Hematopoietic multipotent progenitor cell treated with erythropoietin and hydrocortisone succinate and interleukin-3 and kit ligand, for 15 days (in vitro differentiated cells): ENCODE measurements around the gene GIMAP4.
"Not testable (repeated sequence)": the region's sequence is repeated elsewhere in the genome, so short reads cannot be mapped to it uniquely, and the experiment has no call there.

Experiments
- DNase-seq: peaks from one replicate; pipeline ENCODE4 v3.0.0-alpha.2; 2015; ENCODE audit warnings: low spot score

GIMAP4 gene

DNA sequence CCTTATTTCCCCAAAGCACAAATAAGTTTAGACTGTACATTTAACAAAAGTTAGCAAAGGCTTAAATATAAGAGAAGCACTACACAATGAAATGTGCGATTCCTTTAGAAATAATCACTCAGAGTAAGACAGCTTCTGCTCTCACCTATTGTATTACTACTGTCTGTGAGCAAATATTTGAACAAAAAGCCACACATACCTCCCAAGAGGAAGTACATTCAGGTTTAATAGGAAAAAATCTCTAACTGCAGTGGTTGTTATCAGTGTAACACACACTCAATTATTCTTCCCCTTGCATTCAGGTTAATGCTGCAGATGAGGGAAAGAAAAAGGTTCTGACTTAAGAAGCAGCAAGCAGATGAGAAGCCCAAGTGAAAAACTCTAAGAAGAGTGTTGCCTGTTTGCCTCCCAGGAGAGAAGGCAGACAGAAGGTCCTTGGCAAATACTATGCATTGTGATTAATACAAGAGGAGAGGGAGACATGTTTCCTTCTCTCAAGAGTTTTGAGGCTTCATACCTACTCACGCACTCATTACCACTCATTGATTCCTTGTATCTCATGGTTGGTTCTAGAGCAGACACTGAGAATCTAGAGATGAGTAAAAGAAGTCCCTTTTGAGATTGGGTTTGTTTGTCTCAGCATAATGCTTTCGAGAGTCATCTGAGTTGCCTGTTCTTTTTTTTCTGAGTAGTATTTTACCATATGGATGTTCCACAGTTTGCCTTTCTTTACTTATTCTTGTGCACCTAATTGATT is 13.6 kb downstream of the GIMAP4 start:
- no peak for DNase-seq

DNA sequence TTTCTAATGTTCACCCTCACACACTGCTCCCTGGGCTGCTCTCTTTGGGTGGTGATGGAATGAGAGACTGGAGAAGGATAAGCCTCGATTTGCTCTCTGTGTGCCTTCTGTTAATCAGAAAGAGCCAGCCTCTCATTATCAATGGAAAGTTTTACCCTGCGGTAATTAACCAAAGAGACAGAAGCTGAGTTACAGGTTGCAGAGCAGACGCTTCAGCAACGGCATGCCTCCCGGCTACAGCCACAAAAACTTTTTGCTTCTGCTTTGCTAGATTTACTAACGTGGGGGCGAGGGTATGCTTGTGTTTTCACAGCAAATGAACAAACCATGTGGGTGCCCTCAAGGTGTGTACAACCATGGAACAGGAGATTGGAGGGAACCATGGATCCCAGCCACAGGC is 18.0 kb downstream of the GIMAP4 start:
- no peak for DNase-seq

DNA sequence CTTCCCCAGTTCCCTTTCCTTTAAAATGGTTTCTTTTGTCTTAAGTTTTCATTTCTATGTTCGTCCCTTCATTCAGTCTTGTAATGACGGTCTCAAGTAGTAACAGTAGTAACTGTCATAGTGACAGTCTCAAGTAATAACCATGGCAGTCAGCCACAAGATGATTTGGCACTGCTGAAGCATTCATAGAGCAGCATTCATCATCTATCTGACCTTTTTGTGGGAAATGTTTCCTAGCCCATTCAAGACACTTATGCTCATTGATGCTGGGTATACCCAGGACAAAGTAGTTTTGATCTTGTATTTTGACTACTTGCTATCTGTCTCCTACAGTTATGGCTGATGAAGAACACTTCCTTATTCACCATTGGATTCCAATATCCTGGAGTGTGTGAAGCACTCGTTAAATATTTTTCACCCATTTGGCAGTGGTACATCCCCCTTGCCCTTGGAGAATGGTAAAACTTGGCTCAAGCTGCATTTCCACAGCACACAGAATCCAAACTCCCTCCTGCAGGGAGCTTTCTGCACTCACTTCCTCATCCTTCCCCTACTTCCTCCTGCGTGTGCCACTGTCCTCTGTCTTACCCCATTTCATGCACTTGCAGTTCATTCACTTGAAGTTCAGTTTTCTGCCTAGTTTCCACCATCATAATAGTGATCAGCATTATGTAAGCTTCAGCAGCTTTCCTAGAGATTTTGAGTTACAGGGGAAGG is 19.0 kb downstream of the GIMAP4 start:
- no peak for DNase-seq

DNA sequence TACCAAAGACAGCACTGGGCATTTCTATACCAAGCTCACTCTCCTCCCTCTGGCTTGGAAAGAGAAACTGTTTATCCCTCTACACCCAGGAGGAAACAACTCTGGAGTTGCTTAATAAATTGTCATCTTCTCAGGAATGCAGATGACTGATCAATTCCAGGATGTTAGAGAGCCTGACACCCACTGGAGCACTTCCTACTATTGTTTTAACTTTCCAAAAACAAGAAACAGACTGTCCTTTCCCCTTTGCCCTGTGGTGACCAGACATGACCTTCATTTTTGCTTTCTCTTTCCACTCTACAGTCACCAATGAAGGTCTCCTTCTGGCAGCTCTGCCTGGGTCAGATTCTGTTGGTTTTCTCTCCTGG is 19.6 kb downstream of the GIMAP4 start:
- no peak for DNase-seq

DNA sequence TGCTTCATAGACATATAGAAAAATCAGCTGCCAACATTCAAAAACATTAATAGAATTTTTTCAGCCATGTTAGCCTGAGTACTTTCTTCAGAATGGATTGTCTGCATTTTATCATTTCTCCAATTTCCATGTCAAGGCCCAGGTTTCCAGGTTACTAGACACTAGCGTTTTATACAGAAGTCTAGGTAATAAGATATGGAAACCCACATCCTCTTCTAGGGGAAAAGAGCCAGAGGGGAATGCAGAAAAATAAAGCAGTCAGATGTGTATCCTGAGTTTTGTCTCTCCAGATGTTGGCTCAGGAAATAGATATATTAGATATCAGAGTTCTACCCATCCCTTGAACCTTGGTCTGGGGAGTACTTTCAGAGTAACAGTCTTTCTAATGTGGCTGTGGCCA is 20.4 kb downstream of the GIMAP4 start:
- no peak for DNase-seq

DNA sequence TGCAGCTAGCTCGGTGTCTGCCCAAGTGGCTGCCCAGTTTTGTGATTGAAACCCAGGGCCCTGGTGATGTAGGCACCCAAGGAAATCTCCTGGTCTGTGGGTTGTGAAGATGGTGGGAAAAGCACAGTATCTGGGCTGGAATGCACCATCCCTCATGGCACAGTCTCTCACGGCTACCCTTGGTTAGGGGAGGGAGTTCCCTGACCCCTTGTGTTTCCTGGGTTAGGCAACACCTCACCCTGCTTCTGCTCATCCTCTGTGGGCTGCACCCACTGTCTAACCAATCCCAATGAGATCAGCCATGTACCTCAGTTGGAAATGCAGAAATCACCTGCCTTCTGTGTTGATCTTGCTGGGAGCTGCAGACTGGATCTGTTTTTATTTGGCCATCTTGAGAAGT is 27.6 kb downstream of the GIMAP4 start:
- no peak for DNase-seq

DNA sequence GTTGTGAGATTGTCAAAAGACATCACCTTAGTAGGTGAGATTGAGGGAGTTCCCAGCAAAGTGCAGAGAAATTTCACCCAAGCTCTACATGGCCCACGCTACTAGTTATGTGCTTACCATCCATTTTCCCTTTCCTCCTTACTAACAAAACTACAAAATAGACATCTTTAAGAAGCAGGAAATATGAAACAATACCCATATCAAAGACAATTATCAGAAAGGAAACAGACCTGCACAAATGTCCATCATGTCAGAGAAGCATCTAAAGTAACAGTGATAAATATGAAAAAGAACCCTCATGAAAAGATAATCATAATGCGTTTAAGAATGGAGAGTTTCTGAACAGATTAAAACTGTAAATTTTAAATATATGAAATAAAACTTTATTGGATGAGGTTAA is 28.2 kb downstream of the GIMAP4 start:
- DNase-seq = no peak

DNA sequence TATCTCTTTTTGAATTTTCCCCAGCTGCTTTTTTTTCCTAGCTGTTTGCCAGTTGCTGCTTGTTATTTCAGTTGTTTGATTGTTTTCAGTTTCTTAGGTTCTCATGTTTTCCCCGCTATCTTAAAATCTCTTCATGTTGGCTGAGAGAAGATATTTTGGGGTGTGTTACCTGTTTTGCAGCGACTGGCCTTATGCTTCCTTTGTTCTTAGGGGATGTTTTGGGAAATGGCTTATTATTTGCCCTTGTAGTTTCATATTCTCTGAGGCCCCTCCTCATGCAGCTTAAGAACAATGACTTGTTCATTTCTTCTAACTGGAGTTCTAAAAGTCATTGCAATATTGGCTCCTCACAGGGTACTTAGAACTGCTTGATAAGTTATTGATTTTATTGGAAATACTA is 36.4 kb downstream of the GIMAP4 start:
- not testable (repeated sequence) for DNase-seq

DNA sequence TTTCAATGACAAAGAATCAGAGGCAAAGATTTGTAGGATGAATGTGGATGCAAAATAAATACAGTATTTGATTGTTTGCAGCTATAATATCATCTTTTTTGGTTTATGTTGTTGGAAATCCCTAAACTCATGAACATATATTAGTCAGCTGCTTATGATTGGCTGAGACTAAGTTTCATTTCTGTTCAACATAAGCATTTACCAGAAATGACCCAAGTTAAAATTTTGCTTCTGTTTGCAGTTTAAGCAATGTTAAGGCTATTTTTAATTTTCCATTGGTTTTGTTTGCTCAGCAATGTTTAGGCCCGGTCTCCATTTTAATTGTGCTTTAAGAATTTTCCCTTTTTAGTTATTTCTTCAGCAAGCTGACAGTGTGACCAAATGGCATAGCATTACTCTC is 43.0 kb downstream of the GIMAP4 start:
- no peak for DNase-seq

DNA sequence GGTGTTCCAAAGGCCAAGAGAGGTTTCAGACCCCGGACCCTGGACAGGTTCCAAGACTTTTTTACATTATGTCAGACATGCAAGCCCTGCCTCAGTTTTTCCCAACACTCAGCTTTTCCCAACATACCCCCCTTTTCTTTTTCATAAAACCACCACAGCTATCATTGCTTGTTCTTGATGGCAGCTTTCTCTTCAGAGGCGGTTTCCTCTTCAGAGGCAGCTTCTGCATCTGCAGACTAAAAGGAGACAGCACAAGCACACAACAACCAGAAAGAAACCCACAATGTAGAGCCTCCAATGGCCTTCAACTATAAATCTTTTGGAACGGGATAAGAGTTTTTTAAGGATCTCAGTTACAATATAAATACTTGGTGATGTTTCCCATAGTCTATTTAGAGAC is 45.7 kb downstream of the GIMAP4 start:
- no peak for DNase-seq

DNA sequence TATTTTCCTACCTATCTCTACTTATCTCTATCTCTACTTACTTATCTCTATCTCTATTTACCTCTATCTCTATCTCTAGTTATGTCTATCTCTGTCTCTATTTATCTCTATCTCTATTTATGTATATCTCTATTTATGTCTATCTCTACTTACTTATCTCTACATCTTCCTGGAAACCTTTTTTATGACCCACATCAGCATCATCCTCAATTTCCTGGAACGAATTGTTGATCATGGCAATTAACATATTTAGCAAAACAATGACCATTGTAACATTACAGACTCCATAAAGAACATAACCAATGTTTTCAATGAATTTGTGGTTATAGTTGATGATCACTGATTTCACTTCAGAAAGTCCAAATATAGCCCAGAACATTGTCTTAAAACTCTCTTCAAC is 46.7 kb downstream of the GIMAP4 start:
- no peak for DNase-seq

DNA sequence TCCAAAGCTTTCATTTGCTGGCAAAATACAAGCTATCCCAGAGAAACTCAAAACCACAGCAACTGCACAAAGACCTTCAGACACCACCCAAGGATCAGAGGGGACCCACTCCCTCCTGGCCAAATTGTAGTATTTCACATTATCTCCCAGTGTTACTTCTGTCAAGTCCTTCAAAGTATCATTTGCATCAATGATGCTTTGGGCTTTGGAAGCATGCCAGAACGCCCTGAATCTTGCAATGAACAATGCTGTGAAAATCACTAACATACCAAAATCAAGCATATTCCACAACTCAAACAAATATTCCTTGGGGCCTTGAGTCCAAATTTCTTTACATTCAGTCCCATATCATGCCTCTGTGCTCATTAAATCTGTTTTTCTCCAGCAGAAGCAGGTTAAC is 47.2 kb downstream of the GIMAP4 start:
- DNase-seq = not testable (repeated sequence)

DNA sequence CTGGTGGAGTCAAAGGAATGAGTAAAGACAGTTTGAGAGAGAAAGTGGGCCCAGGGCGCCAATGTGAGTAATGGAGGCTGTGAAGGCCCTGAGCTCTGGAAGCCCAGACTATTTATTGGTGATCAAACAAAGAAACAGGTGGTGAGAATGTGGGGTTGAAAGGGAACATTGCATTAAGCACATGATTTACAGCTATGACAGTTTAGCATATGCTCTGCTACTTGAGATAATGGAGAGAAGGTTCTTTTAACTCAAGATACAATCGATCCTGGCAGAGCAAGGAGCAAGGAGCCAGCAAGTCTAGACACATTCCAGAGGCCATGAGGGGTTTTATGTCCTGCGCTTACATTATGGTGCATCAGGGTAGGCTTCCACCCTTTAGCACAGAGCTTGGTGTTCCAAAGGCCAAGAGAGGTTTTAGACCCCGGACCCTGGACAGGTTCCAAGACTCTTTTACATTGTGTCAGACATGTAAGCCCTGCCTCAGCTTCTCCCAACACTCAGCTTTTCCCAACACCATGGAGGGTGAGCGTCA is 48.1 kb downstream of the GIMAP4 start:
- DNase-seq = not testable (repeated sequence)

DNA sequence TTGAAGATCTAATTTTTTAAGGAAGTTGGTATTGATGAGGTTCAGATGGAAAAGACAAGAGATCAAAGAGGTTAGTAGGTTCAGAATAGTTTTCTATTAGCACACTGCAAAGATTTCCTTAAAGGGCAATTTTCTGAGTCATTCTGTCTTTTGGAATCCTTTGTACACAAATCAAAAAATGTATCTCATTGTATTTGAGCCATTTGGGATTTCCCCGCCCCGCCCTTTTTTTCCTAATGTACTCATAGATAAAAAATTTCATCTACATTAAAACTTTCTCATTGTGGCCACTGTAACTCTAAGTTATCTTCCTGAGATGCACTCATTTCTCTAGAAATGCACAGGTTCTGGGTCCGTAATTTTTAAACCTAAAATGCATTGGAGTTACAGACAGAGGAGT is 52.9 kb downstream of the GIMAP4 start:
- DNase-seq = no peak

DNA sequence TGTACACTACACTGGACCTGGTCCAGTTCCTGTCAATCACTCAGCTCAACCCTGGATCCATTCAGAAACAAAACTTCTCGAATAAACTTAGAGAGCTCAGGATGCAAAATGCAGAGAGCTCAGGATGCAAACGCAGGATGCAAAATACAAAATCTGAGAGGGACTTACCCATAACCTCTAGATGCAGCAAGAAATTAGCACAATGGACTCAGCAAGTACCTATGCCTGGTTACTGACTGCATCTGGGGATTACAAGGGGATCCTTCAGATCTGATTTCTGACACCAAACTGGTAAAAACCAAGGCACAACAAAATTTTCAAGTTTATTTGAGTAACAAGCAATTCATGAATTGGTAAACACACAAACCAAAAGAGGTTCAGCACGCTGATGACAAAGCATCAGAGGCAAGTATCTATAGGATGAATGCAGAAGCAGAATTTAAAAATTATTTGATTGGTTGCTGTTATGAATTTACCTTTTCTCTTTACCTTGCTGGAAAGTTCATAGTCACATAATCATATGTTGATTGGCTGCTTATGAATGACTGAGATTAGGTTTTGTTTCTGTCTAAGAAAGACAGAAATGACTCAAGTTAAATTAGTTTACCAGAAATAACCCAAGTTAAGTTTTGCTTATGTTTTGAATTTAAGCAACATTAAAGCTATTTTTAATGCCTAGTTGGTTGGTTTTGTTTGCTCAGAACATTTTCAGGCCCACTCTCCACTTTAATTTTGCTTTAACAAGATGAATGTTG is 53.6 kb downstream of the GIMAP4 start:
- DNase-seq = no peak

DNA sequence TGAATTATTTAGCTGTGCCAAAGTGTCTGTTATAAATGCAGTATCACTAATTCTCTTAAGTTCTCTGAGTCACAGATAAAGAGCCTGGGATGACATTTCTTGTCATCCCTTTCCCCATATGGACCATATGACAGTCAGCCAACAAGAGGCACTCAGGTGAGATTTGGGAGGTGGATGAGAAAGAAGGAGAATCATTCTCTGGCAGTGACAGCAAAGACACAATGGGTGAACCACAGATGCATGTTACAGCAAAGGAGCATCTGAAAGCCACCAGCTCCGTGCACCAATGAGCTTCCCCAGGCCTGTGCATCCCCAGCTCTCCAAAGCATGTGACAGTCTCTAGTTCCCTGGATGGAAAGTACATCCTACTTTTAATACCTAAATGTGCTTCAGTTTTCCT is 54.2 kb downstream of the GIMAP4 start:
- no peak for DNase-seq
